Chondrocyte (in vitro differentiated cells): Measurements from ENCODE around the gene HMGN1. TPM values are rescaled to one million over a fixed set of nuclear protein-coding genes. Genes with fewer than 3 reads are reported as not detected.

Experiments used
- DNase-seq: peaks from one replicate; pipeline ENCODE4 v3.0.0; 2021; ENCODE audit warnings: mixed read lengths, low spot score
- H3K27ac Mint-ChIP-seq: one replicate; pipeline ENCODE4 v1.8.0; 2021; ENCODE audit warnings: mild to moderate bottlenecking, moderate library complexity, mixed read lengths; ENCODE audit not compliant: unreplicated experiment
- H3K27me3 Mint-ChIP-seq: 2 replicates; pipeline ENCODE4 v1.8.0; 2021; ENCODE audit warnings: low read depth, mixed read lengths
- H3K36me3 Mint-ChIP-seq: 2 replicates; pipeline ENCODE4 v1.8.0; 2021; ENCODE audit warnings: low read depth, mixed read lengths
- H3K4me1 Mint-ChIP-seq: 2 replicates; pipeline ENCODE4 v1.8.0; 2021; ENCODE audit warnings: low read depth, mild to moderate bottlenecking, mixed read lengths
- H3K4me3 Mint-ChIP-seq: one replicate; pipeline ENCODE4 v1.8.0; 2021; ENCODE audit warnings: mild to moderate bottlenecking, moderate library complexity, mixed read lengths; ENCODE audit not compliant: unreplicated experiment
- H3K9me3 Mint-ChIP-seq: 2 replicates; pipeline ENCODE4 v1.8.0; 2021; ENCODE audit warnings: low read depth, mixed read lengths
- CTCF ChIP-seq: fragments of 200-600 bp; sonication (generic); IDR thresholded peaks from 2 replicates; pipeline ENCODE4 v1.5.0; 2021; ENCODE audit warnings: antibody characterized with exemption, mild to moderate bottlenecking, moderate library complexity
- total RNA-seq: library from RNA; stranded (reverse); gene quantifications from 3 replicates; pipeline ENCODE4 v1.2.1, GENCODE V29; 2021

Gene HMGN1
- total RNA-seq, 1 donor from 2014 or later: 230 TPM

DNA sequence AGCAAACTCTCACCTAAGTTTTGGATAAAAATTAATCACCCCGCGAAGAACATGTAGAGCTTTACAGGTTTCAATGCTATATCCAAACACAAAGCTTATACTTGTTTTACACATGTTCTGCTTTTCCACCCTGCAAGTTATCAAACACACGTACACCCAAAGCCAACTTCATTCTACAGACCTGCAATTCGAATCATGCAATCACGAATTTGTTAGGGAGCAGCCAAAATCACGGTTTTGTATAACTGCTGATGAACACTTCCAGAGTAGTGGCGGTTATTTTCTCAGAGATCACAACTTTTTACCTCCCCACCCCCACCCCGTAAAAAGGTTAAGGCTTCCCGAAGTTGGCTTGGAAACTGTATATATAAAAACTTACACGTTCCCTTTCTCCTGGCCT, 1.4 kb downstream of the HMGN1 start:
- H3K27ac Mint-ChIP-seq: peak overlapping the region; percentile 94
- H3K36me3 Mint-ChIP-seq: peaks cover 23% of the 10 kb centered on the region
- DNase-seq: no peak
- H3K4me1 Mint-ChIP-seq: peaks cover 38% of the 10 kb centered on the region
- H3K9me3 Mint-ChIP-seq: no peaks in the 10 kb centered on the region
- H3K27me3 Mint-ChIP-seq: no peaks in the 10 kb centered on the region
- peak overlapping the region; percentile 85 for H3K4me3 Mint-ChIP-seq
- no peak for TF ChIP-seq CTCF

- Mint-ChIP-seq H3K36me3 (peaks cover 26% of the 10 kb centered on the region), H3K4me1 (peaks cover 38% of the 10 kb centered on the region), H3K27me3 (no peaks in the 10 kb centered on the region), H3K4me3 (peak overlapping the region; percentile 85), H3K9me3 (no peaks in the 10 kb centered on the region), H3K27ac (peak overlapping the region; percentile 72)
- no peak for DNase-seq
- TF ChIP-seq CTCF: no peak
Measured at GRCh38 chr21:39346671-39347331, 2.1 kb downstream of the HMGN1 start.

GRCh38 chr21:39346206-39346605, 2.7 kb downstream of the HMGN1 start:
- peaks cover 28% of the 10 kb centered on the region for H3K36me3 Mint-ChIP-seq
- no peak for DNase-seq
- peak overlapping the region; percentile 72 for H3K27ac Mint-ChIP-seq
- peak overlapping the region; percentile 85 for H3K4me3 Mint-ChIP-seq
- H3K9me3 Mint-ChIP-seq: no peaks in the 10 kb centered on the region
- H3K4me1 Mint-ChIP-seq: peaks cover 38% of the 10 kb centered on the region
- no peaks in the 10 kb centered on the region for H3K27me3 Mint-ChIP-seq
- no peak for TF ChIP-seq CTCF

DNA sequence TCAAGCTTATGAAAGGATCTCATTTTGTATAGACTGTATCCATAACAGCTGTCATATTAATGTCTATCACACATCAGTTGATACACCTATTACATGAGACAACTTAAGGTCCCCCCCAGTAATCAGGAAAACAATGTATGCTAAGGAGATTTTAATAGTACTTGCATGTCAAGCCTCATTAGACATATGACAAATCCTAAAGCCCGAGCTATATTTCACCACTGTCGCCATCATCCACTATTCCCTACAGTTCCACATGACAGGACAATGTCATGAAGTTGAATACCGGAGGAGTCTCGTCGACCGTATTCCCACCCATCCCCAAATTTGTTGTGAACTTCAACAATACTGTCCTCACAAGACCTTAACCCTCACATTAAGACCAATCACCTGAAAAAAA, 3.4 kb downstream of the HMGN1 start:
- H3K27me3 Mint-ChIP-seq: no peaks in the 10 kb centered on the region
- no peaks in the 10 kb centered on the region for H3K9me3 Mint-ChIP-seq
- H3K36me3 Mint-ChIP-seq: peaks cover 32% of the 10 kb centered on the region
- no peak for TF ChIP-seq CTCF
- peaks cover 38% of the 10 kb centered on the region for H3K4me1 Mint-ChIP-seq
- no peak overlapping the region for H3K4me3 Mint-ChIP-seq
- H3K27ac Mint-ChIP-seq: no peak overlapping the region
- DNase-seq: no peak

- Mint-ChIP-seq H3K27ac (no peak overlapping the region), H3K4me1 (peaks cover 32% of the 10 kb centered on the region), H3K9me3 (no peaks in the 10 kb centered on the region), H3K4me3 (peak overlapping the region; percentile 14), H3K27me3 (no peaks in the 10 kb centered on the region), H3K36me3 (peaks cover 32% of the 10 kb centered on the region)
- no peak for DNase-seq
- TF ChIP-seq CTCF: no peak
Measured at GRCh38 chr21:39344848-39345247, 4.0 kb downstream of the HMGN1 start.
